HEK293T (cell line): ENCODE data around the gene CNRIP1.

Experiments used
- CTCF ChIA-PET: fragments of 350-600 bp; formaldehyde crosslinking; extraction: SDS; loops from one replicate; lab custom pipeline; 2021; ENCODE audit warnings: antibody characterized with exemption, inconsistent platforms; lab: Yijun Ruan, JAX
- POLR2A ChIA-PET: fragments of 350-600 bp; formaldehyde crosslinking; extraction: SDS; loops from one replicate; lab custom pipeline; 2020; ENCODE audit warnings: antibody characterized with exemption, inconsistent platforms; lab: Yijun Ruan, JAX
- DNase-seq: peaks from one replicate; pipeline ENCODE4 v3.0.0; 2012; ENCODE audit warnings: mixed read lengths; ENCODE audit errors: extremely low spot score
- ARNT ChIP-seq: fragments of 450-650 bp; IDR thresholded peaks from 2 replicates; pipeline ENCODE4 v1.6.1; 2017; ENCODE audit warnings: mild to moderate bottlenecking
- BHLHE40 ChIP-seq: fragments of 450-650 bp; IDR thresholded peaks from 2 replicates; pipeline ENCODE4 v1.6.1; 2016; ENCODE audit warnings: mild to moderate bottlenecking, moderate library complexity, borderline replicate concordance
- CTBP1 ChIP-seq: fragments of 450-650 bp; IDR thresholded peaks from 2 replicates; pipeline ENCODE4 v1.6.1; 2016; ENCODE audit warnings: borderline replicate concordance
- ELF4 ChIP-seq: fragments of 450-650 bp; IDR thresholded peaks from 2 replicates; pipeline ENCODE4 v1.6.1; 2017; ENCODE audit warnings: antibody characterized with exemption
- FOXA1 ChIP-seq: fragments of 450-650 bp; IDR thresholded peaks from 2 replicates; pipeline ENCODE4 v1.6.1; 2016; ENCODE audit warnings: mild to moderate bottlenecking
- FOXK2 ChIP-seq: fragments of 450-650 bp; IDR thresholded peaks from 2 replicates; pipeline ENCODE4 v1.6.1; 2016; ENCODE audit warnings: mild to moderate bottlenecking
- FOXM1 ChIP-seq: fragments of 450-650 bp; IDR thresholded peaks from 2 replicates; pipeline ENCODE4 v1.6.1; 2017; ENCODE audit warnings: mild to moderate bottlenecking, borderline replicate concordance
- HDGF ChIP-seq: fragments of 450-650 bp; IDR thresholded peaks from 2 replicates; pipeline ENCODE4 v1.6.1; 2017; ENCODE audit warnings: antibody characterized with exemption, borderline replicate concordance
- L3MBTL2 ChIP-seq: fragments of 450-650 bp; conservative IDR thresholded peaks from 2 replicates; pipeline ENCODE4 v1.6.1; 2016; ENCODE audit warnings: mild to moderate bottlenecking
- LEF1 ChIP-seq: fragments of 450-650 bp; IDR thresholded peaks from 2 replicates; pipeline ENCODE4 v1.6.1; 2017; ENCODE audit warnings: mild to moderate bottlenecking, borderline replicate concordance
- NFRKB ChIP-seq: fragments of 450-650 bp; IDR thresholded peaks from 2 replicates; pipeline ENCODE4 v1.6.1; 2016; ENCODE audit warnings: mild to moderate bottlenecking, moderate library complexity
- SP1 ChIP-seq: fragments of 450-650 bp; IDR thresholded peaks from 2 replicates; pipeline ENCODE4 v1.6.1; 2017
- SUZ12 ChIP-seq: fragments of 450-650 bp; IDR thresholded peaks from 2 replicates; pipeline ENCODE4 v1.6.1; 2016; ENCODE audit warnings: mild to moderate bottlenecking
- TARDBP ChIP-seq: fragments of 450-650 bp; IDR thresholded peaks from 2 replicates; pipeline ENCODE4 v1.6.1; 2016
- ZNF384 ChIP-seq: fragments of 450-650 bp; IDR thresholded peaks from 2 replicates; pipeline ENCODE4 v1.6.1; 2016
- TF ChIP-seq, protein P1 (sequence below): fragments of 450-650 bp; IDR thresholded peaks from 2 replicates; pipeline ENCODE4 v1.6.1; 2016

CNRIP1 gene

GRCh38 chr2:68302281-68302875 lies 17.4 kb downstream of the CNRIP1 start:
- ChIA-PET CTCF (interaction anchor here (0.5 kb wide), 1 partner anchor 1862 kb away, joined by 3 read pairs; no protein-coding TSS in a partner anchor), POLR2A (no interaction called here)
- no peak for DNase-seq
- TF ChIP-seq BHLHE40: no peak
- TF ChIP-seq FOXM1: no peak
- TF ChIP-seq FOXK2: no peak
- no peak for TF ChIP-seq CTBP1
- TF ChIP-seq ELF4: no peak
- no peak for TF ChIP-seq ZNF384
- TF ChIP-seq, protein P1, sequence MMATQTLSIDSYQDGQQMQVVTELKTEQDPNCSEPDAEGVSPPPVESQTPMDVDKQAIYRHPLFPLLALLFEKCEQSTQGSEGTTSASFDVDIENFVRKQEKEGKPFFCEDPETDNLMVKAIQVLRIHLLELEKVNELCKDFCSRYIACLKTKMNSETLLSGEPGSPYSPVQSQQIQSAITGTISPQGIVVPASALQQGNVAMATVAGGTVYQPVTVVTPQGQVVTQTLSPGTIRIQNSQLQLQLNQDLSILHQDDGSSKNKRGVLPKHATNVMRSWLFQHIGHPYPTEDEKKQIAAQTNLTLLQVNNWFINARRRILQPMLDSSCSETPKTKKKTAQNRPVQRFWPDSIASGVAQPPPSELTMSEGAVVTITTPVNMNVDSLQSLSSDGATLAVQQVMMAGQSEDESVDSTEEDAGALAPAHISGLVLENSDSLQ: no peak

- no peak for DNase-seq
- ChIA-PET CTCF (no interaction called here), POLR2A (no interaction called here)
- TF ChIP-seq ARNT: no peak
These were observed 24.2 kb downstream of the CNRIP1 start for GRCh38 chr2:68295516-68295915.

- ChIA-PET CTCF (interaction anchor here (1.6 kb wide), 1 partner anchor 12 kb away, joined by 7 read pairs; no protein-coding TSS in a partner anchor), POLR2A (no interaction called here)
- no peak for TF ChIP-seq LEF1
- TF ChIP-seq ELF4: no peak
- TF ChIP-seq ARNT: no peak
- TF ChIP-seq NFRKB: no peak
- DNase-seq: no peak
These were observed 24.8 kb downstream of the CNRIP1 start for GRCh38 chr2:68294913-68295312.

- DNase-seq: no peak
- ChIA-PET CTCF (interaction anchor here (0.8 to 1.6 kb wide), 2 partner anchors 9 to 11 kb away, joined by 3 to 7 read pairs; no protein-coding TSS in a partner anchor), POLR2A (interaction anchor here (1.1 kb wide), 1 partner anchor 9 kb away, joined by 3 read pairs; no protein-coding TSS in a partner anchor)
- TF ChIP-seq FOXK2 (no peak), SUZ12 (no peak), FOXA1 (no peak), ARNT (no peak), SP1 (no peak), LEF1 (no peak), ZNF384 (no peak), FOXM1 (no peak), ELF4 (no peak), L3MBTL2 (no peak), CTBP1 (no peak), BHLHE40 (no peak), NFRKB (no peak), HDGF (no peak)
- TF ChIP-seq, protein P1: no peak
These were observed 25.6 kb downstream of the CNRIP1 start for GRCh38 chr2:68294187-68294586.

DNA sequence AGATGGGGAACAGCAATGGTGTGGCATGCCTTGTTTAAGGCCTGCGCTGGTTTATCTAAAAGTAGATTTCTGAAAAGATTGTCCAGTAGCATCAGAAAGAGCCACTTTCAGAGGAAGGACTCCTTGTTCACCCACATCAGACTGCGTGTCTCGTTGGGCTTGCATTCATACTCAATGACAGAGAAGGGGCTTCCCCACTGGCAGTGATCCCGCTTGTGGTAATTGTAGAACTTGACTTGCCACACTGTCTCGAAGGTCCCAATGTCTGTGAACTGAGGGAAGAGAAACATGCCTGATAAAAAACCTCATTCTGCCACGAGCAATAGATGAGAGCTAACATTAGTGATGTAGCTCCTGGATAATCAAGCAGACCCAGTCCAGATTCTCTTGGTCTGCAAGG lies 26.0 kb downstream of the CNRIP1 start:
- ChIA-PET CTCF (interaction anchor here (0.8 to 1.6 kb wide), 2 partner anchors 9 to 11 kb away, joined by 3 to 7 read pairs; no protein-coding TSS in a partner anchor), POLR2A (interaction anchor here (1.1 kb wide), 1 partner anchor 9 kb away, joined by 3 read pairs; no protein-coding TSS in a partner anchor)
- no peak for DNase-seq
- no peak for TF ChIP-seq ELF4

- TF ChIP-seq SUZ12: no peak
- TF ChIP-seq ZNF384: no peak
- no peak for TF ChIP-seq TARDBP
- TF ChIP-seq ARNT: no peak
- no peak for TF ChIP-seq HDGF
- no peak for TF ChIP-seq FOXK2
- TF ChIP-seq BHLHE40: no peak
- TF ChIP-seq CTBP1: no peak
- TF ChIP-seq FOXM1: no peak
- TF ChIP-seq, protein P1: no peak
- no peak for TF ChIP-seq NFRKB
- no peak for TF ChIP-seq FOXA1
- TF ChIP-seq SP1: no peak
- no peak for DNase-seq
- ChIA-PET POLR2A (no interaction called here), CTCF (interaction anchor here (0.8 kb wide), 1 partner anchor 17 kb away, joined by 3 read pairs; no protein-coding TSS in a partner anchor)
These were observed 26.7 kb downstream of the CNRIP1 start for GRCh38 chr2:68293024-68293423.

DNA sequence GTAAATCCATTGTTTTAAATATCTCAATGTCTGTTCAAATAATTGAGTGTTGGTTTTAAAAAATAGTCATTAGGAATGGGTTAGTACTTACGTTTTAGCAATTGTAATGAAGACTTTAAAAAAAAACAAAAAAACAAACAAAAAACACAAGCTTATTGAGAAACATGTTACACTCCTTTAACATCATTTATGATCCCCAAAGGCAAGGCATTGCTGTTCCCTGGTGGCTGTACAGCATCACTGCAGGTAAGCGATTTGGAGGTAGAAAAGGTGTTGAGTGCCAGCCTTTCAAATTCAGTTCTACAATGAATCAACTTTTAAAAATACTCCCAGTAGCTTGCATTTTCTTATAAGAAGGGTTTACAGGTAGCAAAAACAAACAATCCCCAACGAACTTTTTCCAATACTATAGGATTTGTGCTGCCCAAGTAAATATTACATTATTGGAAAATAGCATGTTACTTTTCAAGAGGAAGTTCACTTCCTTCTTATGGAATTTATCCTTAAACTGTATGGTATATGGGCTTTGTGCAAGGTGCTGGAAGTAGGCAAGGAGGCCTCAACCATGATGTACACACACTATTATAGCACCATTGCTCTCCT lies 27.5 kb downstream of the CNRIP1 start:
- TF ChIP-seq FOXK2: no peak
- TF ChIP-seq ARNT: no peak
- no peak for TF ChIP-seq LEF1
- TF ChIP-seq CTBP1: no peak
- no peak for TF ChIP-seq L3MBTL2
- TF ChIP-seq ZNF384: no peak
- TF ChIP-seq, protein P1: no peak
- TF ChIP-seq FOXA1: no peak
- CTCF ChIA-PET: interaction anchor here (0.5 to 1.2 kb wide), 7 partner anchors 7 to 172 kb away, joined by 3 to 6 read pairs (median 3); no protein-coding TSS in a partner anchor
- peak; percentile 48 for DNase-seq
- POLR2A ChIA-PET: interaction anchor here (0.5 to 1.4 kb wide), 2 partner anchors 27 to 148 kb away, joined by 3 to 4 read pairs; no protein-coding TSS in a partner anchor
